Glomerular endothelial cell (primary cell): ENCODE measurements around the gene TLR10. TPM values are rescaled to one million over a fixed set of nuclear protein-coding genes. Genes with fewer than 3 reads are reported as not detected.
A peak's percentile ranks its signal among the peaks of the same experiment; 100 is the strongest.
"Not testable (repeated sequence)": the region's sequence is repeated elsewhere in the genome, so short reads cannot be mapped to it uniquely, and the experiment has no call there.

ENCODE experiments used
- DNase-seq: peaks from one replicate; pipeline ENCODE4 v3.0.0-alpha.2; 2011; ENCODE audit warnings: low read depth, low spot score; ENCODE audit errors: extremely low read depth
- total RNA-seq: library from RNA; depleted of rRNA; stranded (reverse); fragments of >200 nt; gene quantifications from 2 replicates; pipeline ENCODE4 v1.2.3, GENCODE V29; 2015

TLR10 gene
- not detected in 2 replicates for total RNA-seq

DNA sequence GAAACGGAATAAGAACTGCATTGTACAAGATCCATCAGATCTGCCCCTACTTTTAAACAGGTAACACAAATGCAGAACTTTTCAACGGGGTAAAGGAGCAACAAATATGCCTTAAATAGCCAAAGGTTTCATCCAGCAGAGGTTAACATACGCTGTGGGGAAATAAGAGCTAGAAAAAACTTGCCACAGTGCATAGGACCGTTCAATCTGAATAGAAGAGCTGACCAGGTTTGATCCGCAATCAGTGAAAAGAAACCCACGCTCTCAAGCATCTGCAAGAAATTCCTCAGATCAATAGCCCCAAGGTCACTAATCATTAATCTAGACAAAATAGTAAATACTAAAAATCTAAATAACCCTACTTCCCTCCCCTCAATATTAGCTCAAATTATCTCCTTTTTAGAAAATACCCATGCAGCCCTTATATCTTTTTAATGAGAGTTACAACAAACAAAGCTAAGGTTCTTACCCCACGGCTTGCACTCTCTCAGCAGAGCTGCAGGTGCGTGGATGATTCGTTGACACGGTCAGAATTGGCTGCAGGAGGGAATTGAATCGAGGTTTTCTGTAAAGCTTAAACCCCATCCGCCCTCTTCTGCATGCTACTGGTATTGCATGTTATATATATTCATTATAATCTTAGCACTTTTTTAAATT lies at the start of gene TLR10:
Gene TLR10 (minus strand): TSS at position 539 of the 657 bp plus-strand sequence. CDS start 7,400 bp downstream, outside the sequence.
- DNase-seq, result no peak

DNA sequence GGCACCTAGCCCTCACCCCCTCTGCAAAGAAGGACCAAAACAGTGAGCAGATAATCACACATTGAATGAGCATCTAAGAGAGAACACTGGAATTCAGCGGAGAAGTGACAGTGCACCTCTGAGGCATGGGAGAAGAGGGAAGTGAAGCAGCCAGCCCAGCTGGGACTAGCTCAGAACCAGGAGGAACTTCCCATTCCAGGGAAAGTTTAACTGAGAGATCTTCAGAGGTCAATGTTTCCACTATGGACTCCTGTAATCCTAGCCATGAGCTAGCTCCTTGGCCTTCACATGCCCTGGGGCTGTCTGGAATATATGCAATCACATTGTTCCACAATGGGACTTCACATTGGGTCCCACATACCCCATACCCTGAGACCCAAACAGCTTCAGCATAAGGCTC lies 49.4 kb upstream of the TLR10 start:
- DNase-seq, result no peak

GRCh38 chr4:38831653-38832052 lies 48.9 kb upstream of the TLR10 start:
- no peak for DNase-seq

- DNase-seq, result no peak
Observed at GRCh38 chr4:38829237-38829636, 46.4 kb upstream of the TLR10 start.

DNA sequence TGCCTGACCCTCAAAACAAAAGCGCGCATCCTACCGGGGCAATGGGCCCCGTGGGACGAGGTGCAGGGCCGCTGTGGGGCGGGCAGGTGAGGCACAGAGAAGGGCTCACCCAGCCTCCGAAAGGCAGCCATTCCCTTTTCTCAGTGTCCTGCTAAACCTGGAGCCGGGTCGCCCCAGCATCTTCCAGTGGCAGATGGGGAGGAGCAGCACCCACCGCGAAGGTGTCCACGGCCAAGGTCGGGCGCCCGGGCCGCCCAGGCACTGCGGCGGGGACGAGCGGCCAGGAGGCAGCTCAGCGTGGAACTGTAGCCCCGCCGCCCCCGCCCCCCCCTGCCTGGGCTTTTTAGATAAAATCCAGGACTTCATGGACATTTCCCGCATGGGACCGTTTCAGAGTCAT lies 41.0 kb upstream of the TLR10 start:
- no peak for DNase-seq

DNA sequence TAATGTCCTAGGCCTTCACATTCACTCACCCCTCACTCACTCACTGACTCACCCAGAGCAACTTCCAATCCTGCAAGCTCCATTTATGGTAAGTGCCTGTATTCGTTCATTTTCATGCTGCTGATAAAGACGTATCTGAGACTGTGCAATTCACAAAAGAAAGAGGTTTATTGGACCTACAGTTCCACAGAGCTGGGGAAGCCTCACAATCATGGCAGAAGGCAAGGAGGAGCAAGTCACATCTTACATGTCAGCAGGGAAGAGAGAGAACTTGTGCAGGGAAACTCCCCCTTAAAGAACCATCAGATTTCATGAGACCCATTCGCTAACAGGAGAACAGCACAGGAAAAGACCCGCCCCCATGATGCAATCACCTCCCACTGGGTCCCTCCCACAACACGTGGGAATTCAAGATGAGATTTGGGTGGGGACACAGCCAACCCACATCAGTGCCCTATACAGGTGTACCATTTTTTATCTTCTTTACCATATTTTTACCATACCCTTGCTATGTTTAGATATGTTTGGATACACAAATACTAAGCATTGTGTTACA lies 40.0 kb upstream of the TLR10 start:
- DNase-seq, result no peak

DNA sequence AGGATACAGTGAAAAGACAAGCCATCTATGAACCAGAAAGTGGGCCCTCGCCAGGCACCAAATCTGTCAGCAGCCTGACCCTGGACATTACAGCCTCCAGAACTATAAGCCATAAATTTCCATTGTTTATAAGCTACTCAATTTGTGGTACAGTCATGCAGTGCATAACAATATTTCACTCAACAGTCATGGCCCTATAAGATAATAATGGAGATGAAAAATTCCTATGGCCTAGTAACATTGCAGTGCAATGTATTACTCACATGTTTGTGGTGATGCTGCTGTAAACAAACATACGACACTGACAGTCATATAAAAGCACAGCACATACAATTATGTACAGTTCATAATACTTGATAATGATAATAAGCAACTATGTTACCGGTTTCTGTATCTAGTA lies 38.9 kb upstream of the TLR10 start:
- no peak for DNase-seq

DNA sequence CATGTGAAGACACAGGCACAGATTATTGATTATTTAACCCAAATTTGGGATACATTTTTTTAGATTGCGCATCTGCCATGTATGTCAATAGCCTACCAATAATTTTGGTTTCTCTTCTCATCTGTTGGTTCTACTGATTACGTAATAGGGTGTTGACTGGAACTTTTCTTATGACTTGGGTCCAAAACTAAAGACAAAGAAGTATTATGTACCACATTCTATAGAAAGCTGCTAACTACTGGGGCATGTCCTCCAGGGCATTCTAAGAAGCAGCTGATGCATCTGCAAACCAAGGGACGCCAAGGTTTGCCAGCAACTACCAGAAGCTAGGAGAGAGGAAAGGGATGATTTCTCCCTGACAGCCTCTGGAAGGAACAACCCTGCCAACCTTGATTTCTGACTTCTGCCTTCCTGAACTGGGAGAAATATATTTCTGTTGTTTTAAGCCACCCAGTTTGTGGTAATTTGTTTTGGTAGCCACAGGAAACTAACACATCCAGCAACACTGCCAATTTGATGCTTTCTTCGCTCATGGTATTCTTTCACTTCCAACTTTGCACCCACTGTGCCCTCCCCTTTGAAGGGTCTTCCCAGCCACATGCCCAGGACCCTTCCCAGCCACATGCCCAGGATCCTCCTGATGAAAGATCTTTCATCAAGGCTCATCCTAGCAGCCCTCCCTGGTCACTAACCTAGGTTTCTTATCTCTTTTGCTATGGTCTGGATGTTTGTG lies 37.7 kb upstream of the TLR10 start:
- no peak for DNase-seq

DNA sequence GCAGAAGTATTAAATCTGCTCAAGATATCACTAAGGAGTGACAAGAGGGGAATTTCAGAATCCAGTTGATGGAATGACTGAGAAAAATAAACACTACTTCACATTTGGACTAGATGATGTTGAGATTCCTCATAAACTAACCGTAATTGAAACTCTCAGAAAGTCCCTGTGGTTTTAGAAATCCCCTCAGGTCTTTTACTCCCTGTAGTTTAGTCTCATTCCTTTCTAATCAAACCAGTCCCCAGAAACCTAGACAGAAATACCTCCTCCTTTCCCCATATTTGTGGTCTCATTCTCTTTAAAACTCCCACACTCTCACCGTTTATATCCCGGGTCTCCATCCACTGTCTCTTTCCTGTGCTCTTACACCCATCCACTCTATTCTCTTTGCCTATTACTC lies 36.8 kb upstream of the TLR10 start:
- no peak for DNase-seq

GRCh38 chr4:38818441-38818976 lies 35.7 kb upstream of the TLR10 start:
- DNase-seq, result no peak

DNA sequence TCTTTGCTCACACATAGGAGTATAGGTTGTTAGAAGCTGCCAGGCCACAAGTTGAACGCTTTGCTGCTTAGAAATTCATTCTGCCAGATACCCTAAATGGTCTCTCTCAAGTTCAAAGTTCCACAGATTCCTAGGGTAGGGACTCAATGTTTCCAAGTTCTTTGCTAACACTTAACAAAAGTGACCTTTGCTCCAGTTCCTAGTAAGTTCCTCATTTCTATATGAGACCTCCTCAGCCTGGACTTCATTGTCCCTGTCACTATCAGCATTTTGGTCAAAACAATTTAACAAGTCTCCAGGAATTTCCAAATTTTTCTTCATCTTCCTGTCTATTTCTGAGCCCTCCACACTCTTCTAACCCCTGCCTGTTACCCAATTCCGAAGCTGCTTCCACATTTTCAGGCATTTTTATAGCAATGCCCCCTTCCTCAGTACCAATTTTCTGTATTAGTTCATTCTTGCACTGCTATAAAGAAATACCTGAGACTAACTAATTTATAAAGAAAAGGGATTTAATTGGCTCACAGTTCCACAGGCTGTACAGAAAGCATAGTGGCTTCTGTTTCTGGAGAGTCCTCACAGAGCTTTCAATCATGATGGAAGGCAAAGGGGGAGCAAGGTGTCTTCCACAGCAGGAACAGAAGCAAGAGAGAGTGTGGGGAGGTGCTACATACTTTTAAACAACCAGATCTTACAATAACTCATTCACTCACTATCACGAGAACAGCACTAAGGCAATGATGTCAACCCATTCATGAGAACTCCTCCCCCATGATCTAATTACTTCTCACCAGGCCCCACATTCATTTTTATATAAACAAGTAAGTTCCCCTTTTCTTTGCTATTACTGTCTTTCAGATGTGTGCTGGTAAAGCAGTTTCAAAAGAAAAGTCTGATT lies 33.3 kb upstream of the TLR10 start:
- no peak for DNase-seq

- DNase-seq, result no peak
Observed at GRCh38 chr4:38814386-38814785, 31.6 kb upstream of the TLR10 start.

DNA sequence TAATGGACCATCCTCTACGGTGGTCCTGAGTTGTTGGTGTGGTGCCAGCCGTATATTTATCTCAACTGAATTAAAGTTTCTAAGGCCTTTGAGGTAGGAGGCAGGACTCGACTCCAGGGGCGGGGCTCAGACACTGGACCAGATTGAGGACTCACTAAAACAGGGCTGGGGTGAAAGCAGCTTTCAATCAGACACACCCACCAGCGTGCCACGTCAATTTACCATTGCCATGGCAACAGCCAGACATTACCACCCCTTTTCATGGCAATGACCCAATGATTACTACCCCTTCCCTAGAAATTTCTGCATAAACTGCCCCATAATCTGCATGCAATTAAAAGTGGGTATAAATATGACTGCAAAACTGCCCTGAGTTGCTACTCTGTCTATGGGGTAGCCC lies 28.5 kb upstream of the TLR10 start:
- DNase-seq, result no peak

DNA sequence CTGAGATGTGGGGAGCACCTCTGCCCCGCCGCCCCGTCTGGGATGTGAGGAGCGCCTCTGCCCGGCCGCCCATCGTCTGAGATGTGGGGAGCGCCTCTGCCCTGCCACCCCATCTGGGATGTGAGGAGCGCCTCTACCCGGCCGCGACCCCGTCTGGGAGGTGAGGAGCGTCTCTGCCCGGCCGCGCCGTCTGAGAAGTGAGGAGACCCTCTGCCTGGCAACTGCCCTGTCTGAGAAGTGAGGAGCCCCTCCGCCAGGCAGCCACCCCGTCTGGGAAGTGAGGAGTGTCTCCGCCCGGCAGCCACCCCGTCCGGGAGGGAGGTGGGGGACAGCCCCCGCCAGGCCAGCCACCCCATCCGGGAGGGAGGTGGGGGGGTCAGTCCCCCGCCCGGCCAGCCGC lies 24.7 kb upstream of the TLR10 start:
- not testable (repeated sequence) for DNase-seq

DNA sequence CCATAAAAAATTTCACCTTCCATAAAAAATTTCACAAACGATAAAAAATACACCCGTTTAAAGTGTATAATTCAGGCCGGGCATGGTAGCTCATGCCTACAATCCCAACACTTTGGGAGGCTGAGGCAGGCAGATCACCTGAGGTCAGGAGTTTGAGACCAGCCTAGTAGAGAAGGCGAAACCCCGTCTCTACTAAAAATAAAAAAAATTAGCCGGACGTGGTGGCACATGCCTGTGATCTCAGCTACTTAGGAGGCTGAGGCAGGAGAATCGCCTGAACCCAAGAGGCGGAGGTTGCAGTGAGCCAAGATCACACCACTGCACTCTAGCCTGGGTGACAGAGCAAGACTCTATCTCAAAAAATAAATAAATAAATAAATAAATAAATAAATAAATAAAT lies 23.5 kb upstream of the TLR10 start:
- not testable (repeated sequence) for DNase-seq

- no peak for DNase-seq
Observed at GRCh38 chr4:38805530-38806145, 22.8 kb upstream of the TLR10 start.

DNA sequence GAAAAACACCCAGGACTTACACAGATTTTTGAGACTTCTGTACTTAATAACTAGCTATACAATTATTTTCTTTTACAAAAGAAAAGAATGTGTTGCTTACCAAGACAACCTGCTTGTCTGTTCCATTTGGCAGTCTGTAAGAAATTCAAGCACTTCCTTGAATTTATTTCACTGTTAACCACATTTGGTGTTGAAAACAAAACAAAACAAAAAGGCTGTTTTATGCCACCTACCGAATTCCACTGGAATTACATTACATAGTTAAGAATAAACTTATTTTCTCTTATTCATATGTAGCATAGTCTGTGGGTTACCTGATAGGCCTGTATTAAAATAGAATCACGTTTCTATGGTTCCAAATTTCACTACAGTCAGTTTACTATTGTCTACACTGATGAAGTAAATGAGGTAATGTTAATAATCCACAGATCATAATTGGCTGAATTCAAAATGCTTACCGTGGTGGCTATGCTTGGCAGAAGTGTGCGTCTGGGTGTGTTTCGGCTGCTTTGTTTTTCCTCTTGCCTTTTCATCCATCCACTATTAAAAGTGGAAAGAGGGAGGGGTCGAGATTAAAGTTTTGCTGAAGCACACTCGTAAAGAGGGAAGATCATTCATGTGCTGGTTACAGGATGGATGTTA lies 22.0 kb upstream of the TLR10 start, which contains the start of gene TLR1:
Gene TLR1 (minus strand): TSS at position 138 of the 642 bp plus-strand sequence. CDS start 5,960 bp downstream, outside the sequence.
- peak; percentile 63 for DNase-seq

- no peak for DNase-seq
Observed at GRCh38 chr4:38803833-38804653, 21.3 kb upstream of the TLR10 start.
